ENCODE measurements around the gene PPP1R12B.
"Not testable (repeated sequence)": the region's sequence is repeated elsewhere in the genome, so short reads cannot be mapped to it uniquely, and the experiment has no call there.

DNA sequence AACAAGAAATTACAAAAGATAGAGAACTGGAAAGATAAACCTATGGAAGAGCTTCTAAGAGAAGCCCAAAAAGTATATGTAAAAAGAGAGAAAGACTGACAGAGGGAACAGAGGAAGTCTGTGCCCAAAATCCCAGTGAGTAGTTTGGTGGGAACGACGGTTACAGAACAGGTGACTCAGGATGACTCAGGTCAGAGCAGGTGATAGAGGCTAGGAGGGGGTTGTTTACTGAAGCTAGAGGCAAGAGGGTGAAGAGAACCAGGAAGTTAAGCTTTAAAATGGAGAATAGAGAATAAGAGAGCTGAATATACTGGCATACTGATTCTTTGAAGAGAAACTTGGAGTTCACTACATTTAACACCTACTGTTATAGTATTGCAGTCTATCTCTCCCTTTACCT lies 134.9 kb downstream of the PPP1R12B start:
- TF ChIP-seq, protein P1, sequence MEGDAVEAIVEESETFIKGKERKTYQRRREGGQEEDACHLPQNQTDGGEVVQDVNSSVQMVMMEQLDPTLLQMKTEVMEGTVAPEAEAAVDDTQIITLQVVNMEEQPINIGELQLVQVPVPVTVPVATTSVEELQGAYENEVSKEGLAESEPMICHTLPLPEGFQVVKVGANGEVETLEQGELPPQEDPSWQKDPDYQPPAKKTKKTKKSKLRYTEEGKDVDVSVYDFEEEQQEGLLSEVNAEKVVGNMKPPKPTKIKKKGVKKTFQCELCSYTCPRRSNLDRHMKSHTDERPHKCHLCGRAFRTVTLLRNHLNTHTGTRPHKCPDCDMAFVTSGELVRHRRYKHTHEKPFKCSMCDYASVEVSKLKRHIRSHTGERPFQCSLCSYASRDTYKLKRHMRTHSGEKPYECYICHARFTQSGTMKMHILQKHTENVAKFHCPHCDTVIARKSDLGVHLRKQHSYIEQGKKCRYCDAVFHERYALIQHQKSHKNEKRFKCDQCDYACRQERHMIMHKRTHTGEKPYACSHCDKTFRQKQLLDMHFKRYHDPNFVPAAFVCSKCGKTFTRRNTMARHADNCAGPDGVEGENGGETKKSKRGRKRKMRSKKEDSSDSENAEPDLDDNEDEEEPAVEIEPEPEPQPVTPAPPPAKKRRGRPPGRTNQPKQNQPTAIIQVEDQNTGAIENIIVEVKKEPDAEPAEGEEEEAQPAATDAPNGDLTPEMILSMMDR (conservative IDR thresholded peaks at IDR 0.05) = not testable (repeated sequence)
- not testable (repeated sequence) for TF ChIP-seq EZH2 (IDR thresholded peaks at IDR 0.05; ENCODE audit: low read depth)
